ENCODE measurements around the gene FSIP1.

DNA sequence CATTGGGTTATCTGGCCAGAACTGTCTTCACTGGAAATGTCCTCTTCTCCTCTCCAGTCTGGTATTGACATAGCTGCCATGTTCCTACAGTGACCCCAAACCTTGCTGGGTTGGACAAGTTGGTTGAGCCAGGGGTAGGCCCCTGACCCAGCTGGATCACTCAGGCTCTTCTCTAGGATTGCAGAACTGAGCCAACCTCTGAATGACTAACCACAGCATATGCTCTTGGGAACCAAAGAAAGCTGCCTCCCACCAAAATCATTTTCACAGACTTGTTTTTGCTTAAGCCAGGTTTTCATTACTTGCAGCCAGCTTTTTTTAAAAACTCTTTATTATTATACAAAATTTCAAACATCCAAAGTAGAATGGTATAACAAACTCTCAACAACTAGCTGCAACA is 41.4 kb downstream of the FSIP1 start:
- TF ChIP-seq TAF1 (IDR thresholded peaks at IDR 0.05; ENCODE audit: low read depth, low read length) (no peak), POLR2AphosphoS5 (IDR thresholded peaks at IDR 0.05; ENCODE audit: low read depth, low read length) (no peak), POLR2A (IDR thresholded peaks at IDR 0.05; ENCODE audit: low read depth, low read length) (no peak), SPI1 (IDR thresholded peaks at IDR 0.05; ENCODE audit: low read depth, low read length) (no peak), PAX5 (IDR thresholded peaks at IDR 0.05; ENCODE audit: insufficient read depth, low read length, severe bottlenecking) (no peak), POU2F2 (IDR thresholded peaks at IDR 0.05; ENCODE audit: low read depth, low read length) (no peak)
